H9 (cell line): ENCODE results near the gene TCIRG1. TPM values are rescaled to one million over a fixed set of nuclear protein-coding genes. Genes with fewer than 3 reads are reported as not detected.

Source experiments
- DNase-seq: peaks from one replicate; pipeline ENCODE4 v3.0.0-alpha.2; 2017
- H2AFZ ChIP-seq: one replicate; pipeline ENCODE4 v1.6.1; 2013; ENCODE audit warnings: mild to moderate bottlenecking, low read length, control low read depth, moderate library complexity
- H2AK5ac ChIP-seq: 2 replicates; pipeline ENCODE4 v1.6.1; 2013; ENCODE audit warnings: low read length, control low read depth, mixed read lengths; ENCODE audit not compliant: insufficient read length
- H2BK120ac ChIP-seq: one replicate; pipeline ENCODE4 v1.6.1; 2013; ENCODE audit warnings: low read depth, mild to moderate bottlenecking, low read length, control low read depth, inconsistent platforms; ENCODE audit not compliant: poor library complexity, severe bottlenecking
- H2BK12ac ChIP-seq: 2 replicates; pipeline ENCODE4 v1.6.1; 2013; ENCODE audit warnings: low read length, control low read depth, mixed read lengths, low read depth; ENCODE audit not compliant: insufficient read length
- H2BK15ac ChIP-seq: 2 replicates; pipeline ENCODE4 v1.6.1; 2013; ENCODE audit warnings: low read depth, low read length, control low read depth
- H2BK20ac ChIP-seq: one replicate; pipeline ENCODE4 v1.6.1; 2013; ENCODE audit warnings: low read depth, mild to moderate bottlenecking, low read length, control low read depth, inconsistent platforms; ENCODE audit not compliant: poor library complexity, severe bottlenecking
- H2BK5ac ChIP-seq: 2 replicates; pipeline ENCODE4 v1.6.1; 2013; ENCODE audit warnings: low read length, control low read depth, mixed read lengths; ENCODE audit not compliant: insufficient read length
- H3K14ac ChIP-seq: 2 replicates; pipeline ENCODE4 v1.6.1; 2013; ENCODE audit warnings: low read length, control low read depth; ENCODE audit not compliant: insufficient read depth
- H3K18ac ChIP-seq: 2 replicates; pipeline ENCODE4 v1.6.1; 2013; ENCODE audit warnings: low read depth, mild to moderate bottlenecking, mixed read lengths, low read length, control low read depth; ENCODE audit not compliant: insufficient read length
- H3K23ac ChIP-seq: 2 replicates; pipeline ENCODE4 v1.6.1; 2013; ENCODE audit warnings: low read length, control low read depth, mixed read lengths, low read depth; ENCODE audit not compliant: insufficient read length
- H3K23me2 ChIP-seq: 2 replicates; pipeline ENCODE4 v1.6.1; 2013; ENCODE audit warnings: low read depth, mild to moderate bottlenecking, mixed read lengths, low read length, control low read depth; ENCODE audit not compliant: insufficient read length, poor library complexity, severe bottlenecking
- H3K27ac ChIP-seq: 2 replicates; pipeline ENCODE4 v1.5.1; 2013; ENCODE audit warnings: low read length, control low read depth, mixed read lengths, low read depth; ENCODE audit not compliant: insufficient read length
- H3K27me3 ChIP-seq: 2 replicates; pipeline ENCODE4 v1.6.1; 2013; ENCODE audit warnings: low read length, control low read depth, inconsistent platforms; ENCODE audit not compliant: insufficient read depth
- H3K4ac ChIP-seq: 2 replicates; pipeline ENCODE4 v1.6.1; 2013; ENCODE audit warnings: low read depth, mild to moderate bottlenecking, control low read depth, inconsistent platforms, low read length, moderate library complexity
- H3K4me1 ChIP-seq: 2 replicates; pipeline ENCODE4 v1.6.1; 2013; ENCODE audit warnings: low read length, control low read depth, inconsistent platforms; ENCODE audit not compliant: insufficient read depth
- H3K4me2 ChIP-seq: 2 replicates; pipeline ENCODE4 v1.6.1; 2013; ENCODE audit warnings: low read length, control low read depth, mixed read lengths; ENCODE audit not compliant: insufficient read length, insufficient read depth
- H3K56ac ChIP-seq: 2 replicates; pipeline ENCODE4 v1.6.1; 2013; ENCODE audit warnings: low read depth, mild to moderate bottlenecking, mixed read lengths, low read length, control low read depth; ENCODE audit not compliant: insufficient read length
- H3K79me1 ChIP-seq: 2 replicates; pipeline ENCODE4 v1.6.1; 2013; ENCODE audit warnings: low read depth, mild to moderate bottlenecking, moderate library complexity, low read length, control low read depth, inconsistent platforms; ENCODE audit not compliant: insufficient read depth, poor library complexity, severe bottlenecking
- H3K79me2 ChIP-seq: 2 replicates; pipeline ENCODE4 v1.6.1; 2013; ENCODE audit warnings: low read length, control low read depth, inconsistent platforms; ENCODE audit not compliant: insufficient read depth
- H3K9ac ChIP-seq: 2 replicates; pipeline ENCODE4 v1.6.1; 2013; ENCODE audit warnings: low read length, control low read depth, mixed read lengths; ENCODE audit not compliant: insufficient read length; ENCODE audit errors: extremely low read depth
- H3K9me3 ChIP-seq: one replicate; pipeline ENCODE4 v1.6.1; 2013; ENCODE audit warnings: low read depth, low read length, inconsistent platforms; ENCODE audit not compliant: control insufficient read depth
- H3T11ph ChIP-seq: one replicate; pipeline ENCODE4 v1.6.1; 2013; ENCODE audit warnings: mild to moderate bottlenecking, low read length, control low read depth, inconsistent platforms
- H4K20me1 ChIP-seq: one replicate; pipeline ENCODE4 v1.6.1; 2013; ENCODE audit not compliant: control insufficient read depth, insufficient read length, insufficient read depth
- H4K5ac ChIP-seq: 2 replicates; pipeline ENCODE4 v1.6.1; 2013; ENCODE audit warnings: low read depth, mild to moderate bottlenecking, mixed read lengths, low read length, control low read depth; ENCODE audit not compliant: insufficient read length
- H4K8ac ChIP-seq: replicated peaks from 2 replicates; pipeline ENCODE4 v1.6.1; 2013; ENCODE audit warnings: low read length, control low read depth, mixed read lengths, low read depth; ENCODE audit not compliant: insufficient read length
- H4K91ac ChIP-seq: 2 replicates; pipeline ENCODE4 v1.6.1; 2013; ENCODE audit warnings: low read depth, mild to moderate bottlenecking, moderate library complexity, mixed read lengths, low read length, control low read depth; ENCODE audit not compliant: insufficient read length
- H3K27ac Mint-ChIP-seq, 3 experiments: 2 replicates in 2 of 3; 3 replicates in 1 of 3; pipeline ENCODE4 v1.8.0; 2020 to 2021; ENCODE audit warnings: mixed read lengths in 3 of 3, mild to moderate bottlenecking in 1 of 3, moderate library complexity in 1 of 3
- H3K27me3 Mint-ChIP-seq: 2 replicates; pipeline ENCODE4 v1.8.0; 2021; ENCODE audit warnings: low read depth, mild to moderate bottlenecking, moderate library complexity, mixed read lengths
- H3K36me3 Mint-ChIP-seq, 3 experiments: 2 replicates in 2 of 3; 3 replicates in 1 of 3; pipeline ENCODE4 v1.8.0; 2020 to 2021; ENCODE audit warnings: low read depth in 3 of 3, mixed read lengths in 3 of 3; ENCODE audit not compliant: insufficient read depth in 1 of 3
- H3K4me1 Mint-ChIP-seq, 2 experiments: 2 replicates each; pipeline ENCODE4 v1.8.0; 2020; ENCODE audit warnings: mixed read lengths in 2 of 2
- H3K4me3 Mint-ChIP-seq, 2 experiments: 2 replicates in 1 of 2; 3 replicates in 1 of 2; pipeline ENCODE4 v1.8.0; 2020 to 2021; ENCODE audit warnings: mild to moderate bottlenecking in 2 of 2, mixed read lengths in 2 of 2, moderate library complexity in 1 of 2
- H3K9me3 Mint-ChIP-seq, 2 experiments: 2 replicates in 1 of 2; 3 replicates in 1 of 2; pipeline ENCODE4 v1.8.0; 2020; ENCODE audit warnings: mild to moderate bottlenecking in 2 of 2, mixed read lengths in 2 of 2, moderate library complexity in 1 of 2
- CTCF ChIP-seq: fragments of 200-600 bp; sonication (generic); conservative IDR thresholded peaks from 3 replicates; pipeline ENCODE4 v1.8.0; 2021; ENCODE audit warnings: antibody characterized with exemption, mild to moderate bottlenecking
- WGBS: extraction: QIAGEN DNeasy Blood & Tissue Kit; methylation state at CpG from one replicate; pipeline ENCODE4 v1.1.7; 2013; ENCODE audit warnings: missing lambda C conversion rate, low lambda C conversion rate, mixed read lengths; ENCODE audit not compliant: insufficient read length; ENCODE audit errors: extremely low coverage; 5-methylcytosine and 5-hydroxymethylcytosine counted together
- total RNA-seq: library from RNA; stranded (reverse); gene quantifications from 2 replicates; pipeline ENCODE4 v1.2.1, GENCODE V29; 2021

The TCIRG1 gene
- total RNA-seq, 1 experiment from 2014 or later = 24.4 TPM

GRCh38 chr11:68032997-68033707 is 5.7 kb upstream of the TCIRG1 start:
- DNase-seq = no peak

More at GRCh38 chr11:68032997-68033707, 5.7 kb upstream of the TCIRG1 start:
- H3K36me3 Mint-ChIP-seq = peaks cover 11 to 34% (median 16%) of the 10 kb centered on the region in 3 experiments; a peak in 6 of 7 replicates
- no peak overlapping the region for H3K27ac Mint-ChIP-seq
- WGBS = no CpG with 5 or more reads among the region's 29 CpGs
- H3K14ac ChIP-seq = no peak overlapping the region
- peaks cover 5% of the 10 kb centered on the region for H3K79me1 ChIP-seq
- H4K20me1 ChIP-seq = no peaks in the 10 kb centered on the region
- H4K91ac ChIP-seq = no peak overlapping the region
- no peak overlapping the region for H2BK15ac ChIP-seq
- peaks cover 19 to 24% of the 10 kb centered on the region in 2 experiments for H3K4me1 Mint-ChIP-seq
- H3K4ac ChIP-seq = no peak overlapping the region
- H3K9me3 Mint-ChIP-seq = no peaks in the 10 kb centered on the region
- H3K9me3 ChIP-seq = no peaks in the 10 kb centered on the region
- H2AK5ac ChIP-seq = no peak overlapping the region
- no peak overlapping the region for H3K23ac ChIP-seq
- H3K56ac ChIP-seq = no peak overlapping the region
- H3K18ac ChIP-seq = no peak overlapping the region
- H4K8ac ChIP-seq = no peak overlapping the region
- H3K4me1 ChIP-seq = no peaks in the 10 kb centered on the region; the same call in 1 of the 2 replicates
- H3K27me3 ChIP-seq = no peaks in the 10 kb centered on the region
- H3K79me2 ChIP-seq = no peaks in the 10 kb centered on the region
- H2BK120ac ChIP-seq = no peak overlapping the region
- no peak overlapping the region for H3K4me3 Mint-ChIP-seq
- no peak overlapping the region for H3K27ac ChIP-seq
- H2BK5ac ChIP-seq = no peak overlapping the region
- H2AFZ ChIP-seq = no peak overlapping the region
- H3K27me3 Mint-ChIP-seq = no peaks in the 10 kb centered on the region
- H3K23me2 ChIP-seq = peaks cover 8% of the 10 kb centered on the region
- H3K4me2 ChIP-seq = no peak overlapping the region
- H3K9ac ChIP-seq = no peak overlapping the region
- TF ChIP-seq CTCF = no peak
- H2BK12ac ChIP-seq = no peak overlapping the region
- no peak overlapping the region for H2BK20ac ChIP-seq
- no peak overlapping the region for H4K5ac ChIP-seq
- no peak overlapping the region for H3T11ph ChIP-seq
